Measurements from ENCODE around the gene MAP2.

Gene MAP2

GRCh38 chr2:209529579-209529978, 105.7 kb downstream of the MAP2 start:
- DNase-seq (ENCODE audit: low read depth in 2 of 2) = no peak

DNA sequence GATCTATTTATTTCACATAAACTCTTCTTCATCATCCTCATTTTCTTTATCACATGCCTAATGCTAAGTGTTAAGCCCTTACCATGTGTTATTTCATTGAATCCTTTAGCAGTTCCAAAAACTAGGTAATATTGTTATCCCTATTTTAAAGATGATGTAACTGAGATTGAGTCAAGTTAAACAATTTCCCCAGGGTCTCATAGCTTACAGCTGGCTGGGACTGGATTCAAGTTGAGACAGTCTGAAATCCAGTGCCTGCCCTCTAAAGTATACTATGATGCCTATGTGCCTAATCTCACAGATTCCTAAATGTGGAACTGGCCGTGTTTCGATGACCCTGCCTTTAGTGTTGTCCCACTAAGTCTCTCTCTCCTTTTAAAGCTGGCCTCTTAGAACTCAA, 108.5 kb downstream of the MAP2 start:
- no peak for DNase-seq (ENCODE audit: low read depth in 2 of 2)

- DNase-seq (ENCODE audit: low read depth in 2 of 2) = no peak
Measured at GRCh38 chr2:209533391-209533790, 109.5 kb downstream of the MAP2 start.

DNA sequence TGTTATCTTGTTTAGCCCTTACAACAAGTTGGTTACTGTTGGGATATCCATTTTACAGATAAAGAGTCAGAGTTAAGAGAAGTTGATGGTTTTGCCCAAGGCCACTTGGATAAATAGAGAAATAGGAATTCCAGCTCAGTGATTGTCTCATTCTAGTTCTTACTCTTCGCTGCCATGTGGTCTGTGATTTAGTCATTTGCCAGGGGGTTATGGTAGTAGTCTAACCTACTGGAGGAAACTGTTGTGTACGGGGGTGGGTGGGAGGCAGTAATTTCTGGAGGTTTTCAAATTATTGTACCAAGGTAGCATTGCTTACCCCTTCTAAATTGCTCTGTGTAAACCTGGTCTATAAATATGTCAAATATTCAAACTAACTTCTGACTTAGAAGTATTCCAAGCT, 110.4 kb downstream of the MAP2 start:
- no peak for DNase-seq (ENCODE audit: low read depth in 2 of 2)

DNA sequence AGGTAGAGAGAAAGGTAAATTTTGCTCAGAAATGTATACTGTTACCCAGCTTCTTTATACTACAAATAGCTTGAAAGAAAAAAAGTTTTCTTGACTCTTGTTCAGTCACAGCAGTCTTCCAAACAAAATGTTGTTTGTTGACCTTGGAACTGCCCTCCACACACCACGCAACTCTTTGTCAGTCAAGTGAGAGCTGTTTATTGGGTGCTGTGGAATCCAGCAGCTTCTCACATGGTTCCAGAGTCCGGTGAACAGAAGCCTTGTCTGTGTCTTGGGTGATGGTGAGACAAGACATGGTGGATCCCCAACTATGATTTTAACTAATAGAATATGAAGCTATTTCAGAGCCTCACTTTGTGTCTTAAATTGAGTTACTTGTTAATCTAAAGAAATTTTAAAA, 112.5 kb downstream of the MAP2 start:
- DNase-seq (ENCODE audit: low read depth in 2 of 2) = no peak

- DNase-seq (ENCODE audit: low read depth in 2 of 2) = no peak
Measured at GRCh38 chr2:209547726-209548125, 123.9 kb downstream of the MAP2 start.

DNA sequence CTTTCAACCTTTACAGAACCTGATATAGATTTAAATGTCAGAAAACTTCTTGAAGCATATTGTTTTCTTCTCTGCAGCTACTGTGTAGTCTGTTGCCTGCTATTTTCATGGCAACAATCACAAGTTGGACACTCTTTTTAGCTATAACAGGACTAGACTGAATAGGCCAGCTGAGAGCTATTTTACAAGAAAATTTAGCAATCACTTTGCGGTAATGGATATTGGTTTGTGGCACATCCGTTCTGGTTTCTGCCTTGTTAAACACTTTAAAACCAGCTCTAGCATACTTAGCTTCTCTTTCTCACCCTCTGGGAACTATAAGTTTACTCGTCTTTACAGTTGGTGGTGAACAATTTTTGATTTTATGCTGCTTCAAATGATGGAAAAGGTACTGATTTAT, 125.7 kb downstream of the MAP2 start:
- no peak for DNase-seq (ENCODE audit: low read depth in 2 of 2)

DNA sequence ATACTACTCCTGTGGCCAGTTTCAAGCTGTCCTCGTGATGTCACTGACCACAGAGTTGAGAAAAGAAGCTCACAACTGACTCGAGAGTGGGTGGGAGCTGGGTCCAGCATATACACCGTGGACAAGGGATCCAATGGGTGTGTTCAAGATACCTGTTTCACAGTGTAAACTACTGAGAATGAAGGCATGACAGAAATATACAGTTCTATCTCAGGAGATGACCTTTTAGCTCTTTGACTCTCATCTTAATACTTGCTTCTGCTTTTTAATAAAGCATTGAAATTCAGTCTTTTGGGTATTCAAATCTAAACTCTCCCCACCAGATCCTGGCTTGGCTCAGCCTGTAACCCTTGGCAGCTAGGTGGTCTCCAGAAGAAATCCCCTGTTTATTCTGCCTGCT, 130.1 kb downstream of the MAP2 start:
- no peak for DNase-seq (ENCODE audit: low read depth in 2 of 2)

DNA sequence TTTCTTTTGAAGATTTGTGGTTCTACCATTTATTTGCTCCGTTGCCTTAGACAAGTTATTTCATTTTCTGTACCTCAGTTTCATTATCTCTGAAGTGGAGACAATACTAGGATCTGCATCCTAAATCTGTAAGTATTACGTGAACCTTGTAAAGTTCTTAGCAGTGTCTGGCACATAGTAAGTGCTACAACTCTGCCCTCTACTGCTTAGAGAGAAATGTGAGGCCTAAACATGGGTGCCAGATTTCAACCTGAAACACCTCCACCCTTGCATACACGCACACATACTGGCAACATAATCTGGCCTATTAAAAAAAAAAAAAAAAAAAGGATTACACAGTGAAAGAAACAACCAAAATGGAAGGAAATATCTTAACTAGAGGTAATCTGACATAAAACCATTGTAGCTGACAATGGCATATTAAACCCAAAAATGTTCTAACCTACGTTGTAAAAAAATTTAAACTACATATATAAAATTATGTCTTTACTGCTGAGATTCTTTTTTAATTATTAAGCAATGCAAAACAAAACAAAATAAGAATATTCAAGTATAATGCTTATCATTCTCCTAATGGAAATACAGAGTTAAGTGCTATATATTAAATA, 132.6 kb downstream of the MAP2 start:
- DNase-seq (ENCODE audit: low read depth in 2 of 2) = no peak

DNA sequence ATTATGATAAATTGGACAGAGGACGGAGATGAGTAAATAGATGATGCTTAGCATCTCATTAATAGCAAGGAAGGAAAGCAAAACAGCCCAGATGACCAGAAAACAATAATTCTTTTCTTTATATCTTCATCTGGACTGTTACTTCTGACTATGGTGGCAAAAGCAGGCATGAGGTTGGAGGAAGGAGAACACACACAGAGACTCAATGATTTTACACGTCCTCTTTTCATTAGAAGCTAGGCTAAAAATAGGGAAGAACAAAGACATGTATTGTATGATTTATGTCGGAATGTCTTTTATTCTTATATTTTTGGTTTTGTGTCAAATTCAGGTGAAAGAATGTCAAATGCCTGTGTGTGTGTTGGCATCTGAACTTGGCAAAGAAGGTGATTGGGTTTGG, 137.1 kb downstream of the MAP2 start:
- no peak for DNase-seq (ENCODE audit: low read depth in 2 of 2)

- DNase-seq (ENCODE audit: low read depth in 2 of 2) = no peak
Measured at GRCh38 chr2:209563453-209563852, 139.6 kb downstream of the MAP2 start.

DNA sequence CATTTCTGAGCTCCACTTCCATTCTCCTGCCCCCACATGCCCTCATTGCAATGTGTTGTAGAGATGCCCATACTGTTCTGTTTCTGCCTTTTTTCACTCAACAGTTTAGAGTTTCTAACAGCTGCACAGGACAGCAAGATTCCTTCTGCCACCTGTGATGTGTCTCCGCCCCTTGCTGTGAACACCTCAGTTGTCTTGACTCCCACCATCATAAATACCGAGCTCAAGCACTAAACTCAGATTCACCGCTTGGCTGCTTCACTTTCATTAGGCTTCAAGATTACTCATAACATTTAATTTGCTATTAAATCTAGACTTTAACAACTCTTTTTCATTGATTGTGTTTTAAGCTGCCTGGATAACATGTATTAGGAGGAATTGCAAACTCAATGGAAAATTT, 141.0 kb downstream of the MAP2 start:
- no peak for DNase-seq (ENCODE audit: low read depth in 2 of 2)

GRCh38 chr2:209565896-209566582, 142.2 kb downstream of the MAP2 start:
- no peak for DNase-seq (ENCODE audit: low read depth in 2 of 2)

GRCh38 chr2:209570194-209570593, 146.3 kb downstream of the MAP2 start:
- DNase-seq (ENCODE audit: low read depth in 2 of 2) = no peak

DNA sequence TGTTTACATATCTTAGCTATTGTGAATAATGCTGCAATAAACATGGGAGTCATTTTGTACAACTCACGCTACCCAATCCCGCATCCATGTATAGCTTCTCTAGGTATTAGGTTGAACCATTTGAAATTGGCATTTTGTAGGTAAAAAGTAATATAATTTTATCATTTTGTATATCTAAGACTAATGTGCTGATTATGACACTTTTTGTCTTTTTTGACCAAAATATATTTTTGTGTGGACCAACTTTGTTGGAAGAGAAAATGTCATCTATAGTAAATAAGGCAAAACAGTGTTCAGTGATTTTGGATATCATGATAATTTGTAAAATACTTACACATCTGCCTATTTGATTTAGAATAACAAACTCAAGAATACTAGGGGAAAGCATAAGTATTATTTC, 150.7 kb downstream of the MAP2 start:
- no peak for DNase-seq (ENCODE audit: low read depth in 2 of 2)

- DNase-seq (ENCODE audit: low read depth in 2 of 2) = no peak
Measured at GRCh38 chr2:209577376-209578357, 153.8 kb downstream of the MAP2 start.

- no peak for DNase-seq (ENCODE audit: low read depth in 2 of 2)
Measured at GRCh38 chr2:209578394-209579001, 154.7 kb downstream of the MAP2 start.

DNA sequence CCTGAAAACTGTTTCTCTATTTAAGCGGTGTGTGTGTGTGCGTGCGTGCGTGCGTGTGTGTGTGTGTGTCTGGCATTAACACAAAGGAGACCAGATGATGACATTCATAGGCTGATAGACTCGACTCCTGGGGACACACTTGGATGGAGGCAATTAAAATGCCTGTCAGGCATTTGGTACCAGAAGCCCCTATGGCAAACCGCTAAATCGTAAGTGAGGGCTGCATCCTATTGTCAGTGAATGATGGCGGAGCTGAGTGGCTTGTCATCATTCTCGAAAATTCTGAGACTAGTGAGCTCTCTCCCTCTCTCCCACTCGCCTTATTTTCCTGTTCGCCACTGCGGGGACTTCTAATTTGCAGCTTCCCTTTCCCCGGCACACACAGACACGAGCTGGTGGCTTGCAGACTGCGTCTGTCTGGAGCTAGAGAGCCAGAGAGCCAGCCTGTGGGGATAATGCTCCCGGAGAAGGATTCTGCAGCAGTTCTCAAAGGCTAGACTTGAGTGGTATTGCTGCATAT, 155.4 kb downstream of the MAP2 start:
- no peak for DNase-seq (ENCODE audit: low read depth in 2 of 2)

- DNase-seq (ENCODE audit: low read depth in 2 of 2) = no peak
Measured at GRCh38 chr2:209581040-209581439, 157.2 kb downstream of the MAP2 start.

GRCh38 chr2:209582281-209582680, 158.4 kb downstream of the MAP2 start:
- DNase-seq (ENCODE audit: low read depth in 2 of 2) = no peak

DNA sequence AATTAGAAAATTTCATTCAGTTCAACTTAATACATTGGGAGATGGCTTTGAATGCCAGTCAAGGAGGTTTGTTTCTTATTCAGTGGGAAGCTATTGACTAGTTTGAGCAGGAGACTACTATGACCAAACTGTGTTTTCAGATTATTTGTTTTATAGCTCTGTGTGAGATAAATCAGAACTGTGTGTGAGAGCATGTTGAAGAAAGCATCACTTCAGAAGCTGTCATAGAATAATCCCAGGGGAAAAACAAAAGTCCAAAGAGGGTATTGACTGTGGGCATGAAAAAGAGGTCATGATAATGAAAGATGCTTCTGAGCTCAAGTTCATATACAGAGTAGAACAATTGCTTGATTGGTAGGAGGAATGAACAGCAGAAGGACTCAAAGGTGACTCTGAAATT, 160.6 kb downstream of the MAP2 start:
- no peak for DNase-seq (ENCODE audit: low read depth in 2 of 2)

DNA sequence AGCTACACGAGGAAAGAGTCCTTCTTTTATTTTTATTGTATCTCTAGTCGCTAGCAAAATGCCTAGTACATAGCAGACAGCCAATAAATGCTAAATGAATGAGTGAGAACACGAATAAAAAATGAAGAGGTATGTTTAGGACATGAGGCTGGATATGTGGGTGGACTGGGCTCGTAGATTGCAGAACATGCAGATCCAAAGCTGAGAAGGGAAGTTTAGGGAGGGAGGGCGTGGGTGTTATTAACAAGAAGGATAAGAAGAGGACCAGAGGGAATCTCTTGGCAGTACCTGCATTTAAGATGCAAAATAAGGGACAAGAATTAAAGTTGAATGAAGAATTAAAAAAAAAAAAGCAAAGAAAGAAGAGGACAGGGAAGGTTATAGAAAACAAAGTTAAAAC, 161.1 kb downstream of the MAP2 start:
- no peak for DNase-seq (ENCODE audit: low read depth in 2 of 2)
